IMR-90 (cell line): ENCODE data around the gene UTP4.

ENCODE experiments used
- MAFK ChIP-seq: IDR thresholded peaks from 2 replicates; pipeline ENCODE4 v1.6.1; 2012; ENCODE audit warnings: low read depth, low read length, improper control_type of control experiment
- POLR2A ChIP-seq: IDR thresholded peaks from 2 replicates; pipeline ENCODE4 v1.6.1; 2012; ENCODE audit warnings: mild to moderate bottlenecking, low read depth, low read length
- RAD21 ChIP-seq: IDR thresholded peaks from 2 replicates; pipeline ENCODE4 v1.6.1; 2012; ENCODE audit warnings: low read length, improper control_type of control experiment
- RCOR1 ChIP-seq: IDR thresholded peaks from 2 replicates; pipeline ENCODE4 v1.6.1; 2012; ENCODE audit warnings: mild to moderate bottlenecking, low read length, improper control_type of control experiment; ENCODE audit not compliant: insufficient replicate concordance
- RFX5 ChIP-seq: IDR thresholded peaks from 2 replicates; pipeline ENCODE4 v1.8.0; 2012; ENCODE audit warnings: low read depth, mild to moderate bottlenecking, low read length, moderate library complexity
- SMC3 ChIP-seq: fragments of 150-350 bp; IDR thresholded peaks from 2 replicates; pipeline ENCODE4 v1.6.1; 2016; ENCODE audit warnings: low read depth, mild to moderate bottlenecking, antibody characterized with exemption, low read length, moderate library complexity
- TF ChIP-seq, protein P1 (sequence below): conservative IDR thresholded peaks from 2 replicates; pipeline ENCODE4 v1.5.1; 2012; ENCODE audit warnings: mild to moderate bottlenecking, low read depth, low read length, improper control_type of control experiment
- TF ChIP-seq, protein P2 (sequence below): fragments of 150-350 bp; IDR thresholded peaks from 2 replicates; pipeline ENCODE4 v1.6.1; 2016; ENCODE audit warnings: low read depth, mild to moderate bottlenecking, low read length, moderate library complexity, borderline replicate concordance

- TF ChIP-seq POLR2A: no peak
- TF ChIP-seq, protein P1, sequence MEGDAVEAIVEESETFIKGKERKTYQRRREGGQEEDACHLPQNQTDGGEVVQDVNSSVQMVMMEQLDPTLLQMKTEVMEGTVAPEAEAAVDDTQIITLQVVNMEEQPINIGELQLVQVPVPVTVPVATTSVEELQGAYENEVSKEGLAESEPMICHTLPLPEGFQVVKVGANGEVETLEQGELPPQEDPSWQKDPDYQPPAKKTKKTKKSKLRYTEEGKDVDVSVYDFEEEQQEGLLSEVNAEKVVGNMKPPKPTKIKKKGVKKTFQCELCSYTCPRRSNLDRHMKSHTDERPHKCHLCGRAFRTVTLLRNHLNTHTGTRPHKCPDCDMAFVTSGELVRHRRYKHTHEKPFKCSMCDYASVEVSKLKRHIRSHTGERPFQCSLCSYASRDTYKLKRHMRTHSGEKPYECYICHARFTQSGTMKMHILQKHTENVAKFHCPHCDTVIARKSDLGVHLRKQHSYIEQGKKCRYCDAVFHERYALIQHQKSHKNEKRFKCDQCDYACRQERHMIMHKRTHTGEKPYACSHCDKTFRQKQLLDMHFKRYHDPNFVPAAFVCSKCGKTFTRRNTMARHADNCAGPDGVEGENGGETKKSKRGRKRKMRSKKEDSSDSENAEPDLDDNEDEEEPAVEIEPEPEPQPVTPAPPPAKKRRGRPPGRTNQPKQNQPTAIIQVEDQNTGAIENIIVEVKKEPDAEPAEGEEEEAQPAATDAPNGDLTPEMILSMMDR: no peak
- TF ChIP-seq RAD21: no peak
- no peak for TF ChIP-seq RCOR1
- TF ChIP-seq MAFK: no peak
- TF ChIP-seq RFX5: no peak
- TF ChIP-seq, protein P2, sequence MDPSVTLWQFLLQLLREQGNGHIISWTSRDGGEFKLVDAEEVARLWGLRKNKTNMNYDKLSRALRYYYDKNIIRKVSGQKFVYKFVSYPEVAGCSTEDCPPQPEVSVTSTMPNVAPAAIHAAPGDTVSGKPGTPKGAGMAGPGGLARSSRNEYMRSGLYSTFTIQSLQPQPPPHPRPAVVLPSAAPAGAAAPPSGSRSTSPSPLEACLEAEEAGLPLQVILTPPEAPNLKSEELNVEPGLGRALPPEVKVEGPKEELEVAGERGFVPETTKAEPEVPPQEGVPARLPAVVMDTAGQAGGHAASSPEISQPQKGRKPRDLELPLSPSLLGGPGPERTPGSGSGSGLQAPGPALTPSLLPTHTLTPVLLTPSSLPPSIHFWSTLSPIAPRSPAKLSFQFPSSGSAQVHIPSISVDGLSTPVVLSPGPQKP: no peak
- no peak for TF ChIP-seq SMC3
Observed at GRCh38 chr16:69088684-69089083, 43.8 kb upstream of the UTP4 start.
